AG04449 (cell line): Measurements from ENCODE around the gene SPIN1.
"Not testable (repeated sequence)": the region's sequence is repeated elsewhere in the genome, so short reads cannot be mapped to it uniquely, and the experiment has no call there.

Experiments
- CTCF ChIA-PET: fragments of 350-600 bp; formaldehyde crosslinking; extraction: SDS; loops from one replicate; lab custom pipeline; 2021; ENCODE audit warnings: antibody characterized with exemption; lab: Yijun Ruan, JAX
- POLR2A ChIA-PET: fragments of 400-600, 350-600 bp; formaldehyde crosslinking; extraction: SDS; loops from one replicate; lab custom pipeline; 2020; ENCODE audit warnings: antibody characterized with exemption, inconsistent platforms; lab: Yijun Ruan, JAX
- DNase-seq: peaks from one replicate; pipeline ENCODE4 v3.0.0-alpha.2; 2010; ENCODE audit warnings: low read depth, low spot score
- H3K4me3 ChIP-seq: 2 replicates; pipeline ENCODE4 v1.5.1; 2011; ENCODE audit warnings: low read depth, mild to moderate bottlenecking, control low read depth, low read length
- TF ChIP-seq, protein P1 (sequence below): IDR thresholded peaks from one replicate; pipeline ENCODE4 v1.5.1; 2011; ENCODE audit warnings: mild to moderate bottlenecking, moderate library complexity, low read length, control low read depth, inconsistent platforms; ENCODE audit not compliant: insufficient read depth; ENCODE audit errors: missing control alignments

The SPIN1 gene

DNA sequence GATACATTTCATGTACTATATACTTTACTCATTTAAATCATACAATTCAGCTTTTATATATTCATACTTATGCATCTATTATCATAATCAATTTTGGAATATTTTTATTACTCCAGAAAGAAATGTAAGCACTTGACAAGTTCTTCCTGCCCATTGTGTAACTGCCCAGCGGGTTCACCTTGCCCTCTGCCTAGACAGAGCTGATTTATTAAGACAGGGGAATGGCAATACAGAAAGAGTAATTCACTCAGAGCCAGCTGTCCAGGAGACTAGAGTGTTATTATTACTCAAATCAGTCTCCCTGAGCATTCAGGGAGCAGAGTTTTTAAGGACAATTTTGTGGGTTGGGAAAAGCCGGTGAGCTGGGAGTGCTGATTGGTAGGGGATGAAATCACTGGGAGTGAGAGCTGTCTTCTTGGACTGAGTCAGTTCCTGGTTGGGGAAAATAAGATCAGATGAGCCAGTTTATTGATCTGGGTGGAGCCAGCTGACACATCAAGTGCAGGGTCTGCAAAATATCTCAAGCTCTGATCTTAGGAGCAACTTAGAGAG lies 16.1 kb upstream of the SPIN1 start:
- CTCF ChIA-PET: no interaction called here
- TF ChIP-seq, protein P1, sequence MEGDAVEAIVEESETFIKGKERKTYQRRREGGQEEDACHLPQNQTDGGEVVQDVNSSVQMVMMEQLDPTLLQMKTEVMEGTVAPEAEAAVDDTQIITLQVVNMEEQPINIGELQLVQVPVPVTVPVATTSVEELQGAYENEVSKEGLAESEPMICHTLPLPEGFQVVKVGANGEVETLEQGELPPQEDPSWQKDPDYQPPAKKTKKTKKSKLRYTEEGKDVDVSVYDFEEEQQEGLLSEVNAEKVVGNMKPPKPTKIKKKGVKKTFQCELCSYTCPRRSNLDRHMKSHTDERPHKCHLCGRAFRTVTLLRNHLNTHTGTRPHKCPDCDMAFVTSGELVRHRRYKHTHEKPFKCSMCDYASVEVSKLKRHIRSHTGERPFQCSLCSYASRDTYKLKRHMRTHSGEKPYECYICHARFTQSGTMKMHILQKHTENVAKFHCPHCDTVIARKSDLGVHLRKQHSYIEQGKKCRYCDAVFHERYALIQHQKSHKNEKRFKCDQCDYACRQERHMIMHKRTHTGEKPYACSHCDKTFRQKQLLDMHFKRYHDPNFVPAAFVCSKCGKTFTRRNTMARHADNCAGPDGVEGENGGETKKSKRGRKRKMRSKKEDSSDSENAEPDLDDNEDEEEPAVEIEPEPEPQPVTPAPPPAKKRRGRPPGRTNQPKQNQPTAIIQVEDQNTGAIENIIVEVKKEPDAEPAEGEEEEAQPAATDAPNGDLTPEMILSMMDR: no peak
- DNase-seq: no peak
- H3K4me3 ChIP-seq: no peak overlapping the region
- POLR2A ChIA-PET: no interaction called here

- no peak for DNase-seq
- no peak overlapping the region for H3K4me3 ChIP-seq
- POLR2A ChIA-PET: no interaction called here
- TF ChIP-seq, protein P1: no peak
- CTCF ChIA-PET: no interaction called here
Observed at GRCh38 chr9:88373045-88373444, 15.2 kb upstream of the SPIN1 start.

DNA sequence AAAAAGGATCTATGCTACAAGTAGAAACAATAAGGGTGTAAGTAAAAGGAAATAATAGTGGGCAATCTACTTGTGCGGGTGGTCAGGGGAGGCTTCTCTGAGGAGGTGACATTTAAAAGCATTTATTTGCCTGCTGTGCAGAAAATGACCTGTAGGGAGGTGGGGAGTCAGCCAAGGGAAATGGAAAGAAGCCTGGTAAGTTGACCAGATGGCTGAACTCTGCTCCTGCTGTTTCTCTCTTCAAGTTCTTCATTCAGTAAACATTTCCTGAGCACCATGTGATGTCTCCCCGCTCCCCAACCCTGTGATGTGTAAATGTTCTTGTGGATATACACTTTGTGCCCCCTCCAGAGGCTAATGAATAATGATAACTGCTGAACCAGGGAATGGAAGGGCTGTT lies 9.9 kb upstream of the SPIN1 start:
- ChIA-PET POLR2A (no interaction called here), CTCF (no interaction called here)
- no peak for DNase-seq
- no peak overlapping the region for H3K4me3 ChIP-seq
- TF ChIP-seq, protein P1: no peak

DNA sequence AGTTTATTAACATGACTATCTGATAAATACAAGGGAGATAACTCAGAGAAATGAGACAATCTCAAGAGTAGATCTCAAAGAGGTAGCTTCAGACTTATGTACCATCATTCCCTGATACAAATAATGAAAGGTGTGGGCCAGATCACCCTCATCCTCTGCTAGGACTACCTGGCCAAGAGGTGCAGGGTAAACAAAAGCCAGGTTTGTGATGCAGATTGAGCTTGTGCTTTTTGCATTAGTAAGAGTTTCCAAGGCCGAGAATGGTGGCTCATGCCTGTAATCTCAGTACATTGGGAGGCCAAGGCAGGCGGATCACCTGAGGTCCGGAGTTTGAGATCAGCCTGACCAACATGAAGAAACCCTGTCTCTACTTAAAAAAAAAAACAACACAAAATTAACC lies 8.9 kb upstream of the SPIN1 start:
- TF ChIP-seq, protein P1: no peak
- no peak overlapping the region for H3K4me3 ChIP-seq
- no peak for DNase-seq
- POLR2A ChIA-PET: no interaction called here
- CTCF ChIA-PET: no interaction called here

GRCh38 chr9:88380118-88380517 lies 8.1 kb upstream of the SPIN1 start:
- TF ChIP-seq, protein P1: no peak
- H3K4me3 ChIP-seq: no peak overlapping the region
- ChIA-PET POLR2A (no interaction called here), CTCF (no interaction called here)
- DNase-seq: no peak

DNA sequence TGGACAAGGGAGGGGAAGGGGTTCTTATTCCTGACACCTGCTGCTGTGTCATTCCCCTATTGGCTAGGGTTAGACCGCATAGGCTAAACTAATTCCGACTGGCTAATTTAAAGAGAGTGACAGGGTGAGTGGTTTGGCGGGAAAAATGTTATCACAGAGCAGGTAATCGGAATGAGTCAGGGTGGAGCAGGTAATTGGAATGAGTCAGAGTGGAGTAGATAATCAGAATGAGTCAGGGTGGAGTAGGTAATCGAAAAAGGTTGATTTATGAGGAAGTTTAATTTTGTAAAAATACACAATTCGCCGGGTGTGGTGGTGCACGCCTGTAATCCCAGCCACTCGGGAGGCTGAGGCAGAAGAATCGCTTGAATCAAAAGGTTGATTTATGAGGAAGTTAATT lies 6.9 kb upstream of the SPIN1 start:
- CTCF ChIA-PET, DNase-seq, H3K4me3 ChIP-seq, POLR2A ChIA-PET: not testable (repeated sequence)

DNA sequence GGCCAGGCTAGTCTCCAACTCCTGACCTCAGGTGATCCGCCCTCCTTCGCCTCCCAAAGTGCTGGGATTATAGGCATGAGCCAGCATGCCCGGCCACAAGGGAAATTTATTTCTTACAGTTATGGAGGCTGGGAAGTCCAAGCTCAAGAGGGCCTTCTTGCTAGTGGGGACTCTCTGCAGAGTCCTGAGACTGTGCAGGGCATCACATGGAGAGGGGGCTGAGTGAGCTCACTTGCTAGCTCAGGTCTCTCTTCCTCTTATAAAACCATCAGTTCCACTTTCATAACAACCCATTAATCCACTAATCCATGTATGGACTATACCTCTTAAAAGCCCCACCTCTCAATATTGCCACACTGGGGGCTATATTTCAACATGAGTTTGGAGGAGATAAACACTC lies 5.1 kb upstream of the SPIN1 start:
- TF ChIP-seq, protein P1: no peak
- DNase-seq: no peak
- ChIA-PET CTCF (interaction anchor here (0.8 kb wide), 1 partner anchor 196 kb away, joined by 3 read pairs; no protein-coding TSS in a partner anchor), POLR2A (no interaction called here)
- no peak overlapping the region for H3K4me3 ChIP-seq

GRCh38 chr9:88386137-88386536 lies 2.1 kb upstream of the SPIN1 start:
- DNase-seq, H3K4me3 ChIP-seq, CTCF ChIA-PET, POLR2A ChIA-PET: not testable (repeated sequence)
